ENCODE data around the gene CDKN3. TPM values are rescaled to one million over a fixed set of nuclear protein-coding genes. Genes with fewer than 3 reads are reported as not detected.
"Not testable (repeated sequence)": the region's sequence is repeated elsewhere in the genome, so short reads cannot be mapped to it uniquely, and the experiment has no call there.

Gene CDKN3
- total RNA-seq, 1 donor from 2014 or later: 2.4 TPM

GRCh38 chr14:54440873-54441868 is 44.4 kb downstream of the CDKN3 start, which contains the start of gene CNIH1:
CNIH1 (minus strand) TSS chr14:54441374; CDS start chr14:54441327, 47 bp downstream.
- Mint-ChIP-seq H3K27ac (ENCODE audit: unreplicated experiment) (peak within 1 kb of the TSS; percentile 80), H3K4me1 (ENCODE audit: low read depth, unreplicated experiment) (peaks cover 24% of the 10 kb centered on the region), H3K27me3 (ENCODE audit: low read depth, unreplicated experiment) (no peaks in the 10 kb centered on the region), H3K4me3 (ENCODE audit: unreplicated experiment) (peak within 1 kb of the TSS; percentile 89), H3K36me3 (ENCODE audit: low read depth, unreplicated experiment) (no peaks in the 10 kb centered on the region), H3K9me3 (ENCODE audit: unreplicated experiment) (no peaks in the 10 kb centered on the region)
- Histone ChIP-seq H3K9ac (ENCODE audit: low read length) (peak within 1 kb of the TSS; percentile 96), H3K4me1 (ENCODE audit: insufficient read depth, low read length) (peaks cover 15% of the 10 kb centered on the region), H3K36me3 (ENCODE audit: insufficient read depth, low read length) (no peaks in the 10 kb centered on the region), H2AFZ (ENCODE audit: low read depth, low read length) (peak within 1 kb of the TSS; percentile 85), H4K20me1 (ENCODE audit: insufficient read depth, low read length) (peaks cover 44% of the 10 kb centered on the region), H3K4me3 (ENCODE audit: insufficient read depth, low read depth, low read length) (peak within 1 kb of the TSS; percentile 79), H3K4me2 (ENCODE audit: low read length) (peak within 1 kb of the TSS; percentile 92), H3K27ac (ENCODE audit: low read depth, low read length) (peak within 1 kb of the TSS; percentile 96), H3K27me3 (ENCODE audit: insufficient read depth, low read length) (no peaks in the 10 kb centered on the region), H3K9me3 (ENCODE audit: insufficient read depth, low read depth, low read length) (no peaks in the 10 kb centered on the region), H3K79me2 (ENCODE audit: insufficient read depth, low read length) (peaks cover 47% of the 10 kb centered on the region)
- TF ChIP-seq EZH2 (IDR thresholded peaks at IDR 0.05; ENCODE audit: insufficient read depth, low read length): no peak
- TF ChIP-seq CTCF (IDR thresholded peaks at IDR 0.05; ENCODE audit: insufficient read depth, low read depth, low read length): peak; percentile 84
- DNase-seq (ENCODE audit: low read depth) (peak; percentile 82), FAIRE-seq (no peak)

GRCh38 chr14:54442961-54443360 is 46.2 kb downstream of the CDKN3 start:
- H2AFZ ChIP-seq (ENCODE audit: low read depth, low read length); H3K27ac ChIP-seq (ENCODE audit: low read depth, low read length); H3K27me3 ChIP-seq (ENCODE audit: insufficient read depth, low read length); H3K36me3 ChIP-seq (ENCODE audit: insufficient read depth, low read length); H3K9me3 ChIP-seq (ENCODE audit: insufficient read depth, low read depth, low read length); H3K9ac ChIP-seq (ENCODE audit: low read length); H3K27ac Mint-ChIP-seq (ENCODE audit: unreplicated experiment); DNase-seq (ENCODE audit: low read depth); H3K4me3 Mint-ChIP-seq (ENCODE audit: unreplicated experiment); H3K4me1 ChIP-seq (ENCODE audit: insufficient read depth, low read length); H3K27me3 Mint-ChIP-seq (ENCODE audit: low read depth, unreplicated experiment); H3K4me2 ChIP-seq (ENCODE audit: low read length); H3K4me3 ChIP-seq (ENCODE audit: insufficient read depth, low read depth, low read length); H3K36me3 Mint-ChIP-seq (ENCODE audit: low read depth, unreplicated experiment); FAIRE-seq; H3K9me3 Mint-ChIP-seq (ENCODE audit: unreplicated experiment): not testable (repeated sequence)
- peaks cover 24% of the 10 kb centered on the region for H3K4me1 Mint-ChIP-seq (ENCODE audit: low read depth, unreplicated experiment)
- Histone ChIP-seq H4K20me1 (ENCODE audit: insufficient read depth, low read length) (peaks cover 26% of the 10 kb centered on the region), H3K79me2 (ENCODE audit: insufficient read depth, low read length) (peaks cover 29% of the 10 kb centered on the region)

- Mint-ChIP-seq H3K4me3 (ENCODE audit: unreplicated experiment) (no peak overlapping the region), H3K36me3 (ENCODE audit: low read depth, unreplicated experiment) (no peaks in the 10 kb centered on the region), H3K4me1 (ENCODE audit: low read depth, unreplicated experiment) (peaks cover 20% of the 10 kb centered on the region), H3K27me3 (ENCODE audit: low read depth, unreplicated experiment) (no peaks in the 10 kb centered on the region), H3K9me3 (ENCODE audit: unreplicated experiment) (no peaks in the 10 kb centered on the region), H3K27ac (ENCODE audit: unreplicated experiment) (no peak overlapping the region)
- Histone ChIP-seq H3K36me3 (ENCODE audit: insufficient read depth, low read length) (no peaks in the 10 kb centered on the region), H3K4me1 (ENCODE audit: insufficient read depth, low read length) (peaks cover 8% of the 10 kb centered on the region), H4K20me1 (ENCODE audit: insufficient read depth, low read length) (peaks cover 16% of the 10 kb centered on the region), H3K4me3 (ENCODE audit: insufficient read depth, low read depth, low read length) (no peak overlapping the region), H3K9ac (ENCODE audit: low read length) (no peak overlapping the region), H3K79me2 (ENCODE audit: insufficient read depth, low read length) (peaks cover 19% of the 10 kb centered on the region), H3K27me3 (ENCODE audit: insufficient read depth, low read length) (no peaks in the 10 kb centered on the region), H2AFZ (ENCODE audit: low read depth, low read length) (no peak overlapping the region), H3K4me2 (ENCODE audit: low read length) (no peak overlapping the region), H3K27ac (ENCODE audit: low read depth, low read length) (no peak overlapping the region), H3K9me3 (ENCODE audit: insufficient read depth, low read depth, low read length) (no peaks in the 10 kb centered on the region)
- FAIRE-seq: no peak
- DNase-seq (ENCODE audit: low read depth): no peak
- TF ChIP-seq CTCF (IDR thresholded peaks at IDR 0.05; ENCODE audit: insufficient read depth, low read depth, low read length) (no peak), EZH2 (IDR thresholded peaks at IDR 0.05; ENCODE audit: insufficient read depth, low read length) (no peak)
Observed at GRCh38 chr14:54443981-54444380, 47.2 kb downstream of the CDKN3 start.
